BJ (cell line): ENCODE measurements around the gene ADD1. TPM values are rescaled to one million over a fixed set of nuclear protein-coding genes. Genes with fewer than 3 reads are reported as not detected.
"Not testable (repeated sequence)": the region's sequence is repeated elsewhere in the genome, so short reads cannot be mapped to it uniquely, and the experiment has no call there.

Experiments used
- CTCF ChIA-PET: fragments of 350-600 bp; formaldehyde crosslinking; extraction: SDS; loops from one replicate; lab custom pipeline; 2021; ENCODE audit warnings: antibody characterized with exemption, inconsistent platforms; lab: Yijun Ruan, JAX
- POLR2A ChIA-PET: fragments of 300-600 bp; sonication (Branson Sonifier 250); formaldehyde crosslinking; extraction: SDS; loops from one replicate; lab custom pipeline; 2021; ENCODE audit warnings: antibody characterized with exemption; lab: Charles Lee
- DNase-seq: peaks from one replicate; pipeline ENCODE4 v3.0.0-alpha.2; 2011; ENCODE audit warnings: low read depth
- H3K27me3 ChIP-seq: 2 replicates; pipeline ENCODE4 v1.6.0; 2011; ENCODE audit warnings: low read length; ENCODE audit not compliant: control insufficient read depth, insufficient read depth
- H3K36me3 ChIP-seq: 2 replicates; pipeline ENCODE4 v1.5.1; 2011; ENCODE audit warnings: low read length; ENCODE audit not compliant: control insufficient read depth, insufficient read depth
- H3K4me3 ChIP-seq: 2 replicates; pipeline ENCODE4 v1.5.1; 2011; ENCODE audit warnings: low read depth, mild to moderate bottlenecking, control low read depth, low read length
- polyA plus RNA-seq: library from polyadenylated mRNA; depleted of rRNA; stranded (reverse); fragments of >200 nt; gene quantifications from 2 replicates; pipeline ENCODE4 v1.2.3, GENCODE V29; 2011
- TF ChIP-seq, protein P1 (sequence below): IDR thresholded peaks from 2 replicates; pipeline ENCODE4 v1.5.1; 2011; ENCODE audit warnings: low read depth, mild to moderate bottlenecking, control low read depth, inconsistent platforms, low read length, moderate library complexity; ENCODE audit not compliant: insufficient read depth

Gene ADD1
- polyA plus RNA-seq, 1 experiment: 140 TPM

DNA sequence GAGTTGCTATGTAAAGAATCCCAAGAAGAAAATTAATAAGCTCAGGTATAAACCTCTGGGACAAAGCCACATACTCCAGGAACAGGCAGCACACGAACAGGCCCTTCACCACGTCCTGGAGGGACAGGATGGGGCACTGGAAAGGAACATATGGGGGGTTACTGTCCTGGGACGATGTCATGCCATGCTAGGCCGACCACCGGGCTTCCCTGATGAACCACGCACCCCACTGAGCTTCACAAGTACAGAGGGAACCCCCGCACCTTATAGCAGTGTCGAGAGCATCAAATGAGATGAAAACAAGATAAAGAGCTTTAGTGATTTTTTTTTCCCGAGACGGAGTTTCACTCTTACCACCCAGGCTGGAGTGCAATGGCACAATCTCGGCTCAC lies 100.4 kb downstream of the ADD1 start:
- POLR2A ChIA-PET: no interaction called here
- no peaks in the 10 kb centered on the region for H3K27me3 ChIP-seq
- CTCF ChIA-PET: interaction anchor here (1.3 kb wide), 1 partner anchor 10 kb away, joined by 3 read pairs; no protein-coding TSS in a partner anchor
- no peak overlapping the region for H3K4me3 ChIP-seq
- peaks cover 60% of the 10 kb centered on the region for H3K36me3 ChIP-seq
- DNase-seq: no peak
- TF ChIP-seq, protein P1, sequence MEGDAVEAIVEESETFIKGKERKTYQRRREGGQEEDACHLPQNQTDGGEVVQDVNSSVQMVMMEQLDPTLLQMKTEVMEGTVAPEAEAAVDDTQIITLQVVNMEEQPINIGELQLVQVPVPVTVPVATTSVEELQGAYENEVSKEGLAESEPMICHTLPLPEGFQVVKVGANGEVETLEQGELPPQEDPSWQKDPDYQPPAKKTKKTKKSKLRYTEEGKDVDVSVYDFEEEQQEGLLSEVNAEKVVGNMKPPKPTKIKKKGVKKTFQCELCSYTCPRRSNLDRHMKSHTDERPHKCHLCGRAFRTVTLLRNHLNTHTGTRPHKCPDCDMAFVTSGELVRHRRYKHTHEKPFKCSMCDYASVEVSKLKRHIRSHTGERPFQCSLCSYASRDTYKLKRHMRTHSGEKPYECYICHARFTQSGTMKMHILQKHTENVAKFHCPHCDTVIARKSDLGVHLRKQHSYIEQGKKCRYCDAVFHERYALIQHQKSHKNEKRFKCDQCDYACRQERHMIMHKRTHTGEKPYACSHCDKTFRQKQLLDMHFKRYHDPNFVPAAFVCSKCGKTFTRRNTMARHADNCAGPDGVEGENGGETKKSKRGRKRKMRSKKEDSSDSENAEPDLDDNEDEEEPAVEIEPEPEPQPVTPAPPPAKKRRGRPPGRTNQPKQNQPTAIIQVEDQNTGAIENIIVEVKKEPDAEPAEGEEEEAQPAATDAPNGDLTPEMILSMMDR: no peak

DNA sequence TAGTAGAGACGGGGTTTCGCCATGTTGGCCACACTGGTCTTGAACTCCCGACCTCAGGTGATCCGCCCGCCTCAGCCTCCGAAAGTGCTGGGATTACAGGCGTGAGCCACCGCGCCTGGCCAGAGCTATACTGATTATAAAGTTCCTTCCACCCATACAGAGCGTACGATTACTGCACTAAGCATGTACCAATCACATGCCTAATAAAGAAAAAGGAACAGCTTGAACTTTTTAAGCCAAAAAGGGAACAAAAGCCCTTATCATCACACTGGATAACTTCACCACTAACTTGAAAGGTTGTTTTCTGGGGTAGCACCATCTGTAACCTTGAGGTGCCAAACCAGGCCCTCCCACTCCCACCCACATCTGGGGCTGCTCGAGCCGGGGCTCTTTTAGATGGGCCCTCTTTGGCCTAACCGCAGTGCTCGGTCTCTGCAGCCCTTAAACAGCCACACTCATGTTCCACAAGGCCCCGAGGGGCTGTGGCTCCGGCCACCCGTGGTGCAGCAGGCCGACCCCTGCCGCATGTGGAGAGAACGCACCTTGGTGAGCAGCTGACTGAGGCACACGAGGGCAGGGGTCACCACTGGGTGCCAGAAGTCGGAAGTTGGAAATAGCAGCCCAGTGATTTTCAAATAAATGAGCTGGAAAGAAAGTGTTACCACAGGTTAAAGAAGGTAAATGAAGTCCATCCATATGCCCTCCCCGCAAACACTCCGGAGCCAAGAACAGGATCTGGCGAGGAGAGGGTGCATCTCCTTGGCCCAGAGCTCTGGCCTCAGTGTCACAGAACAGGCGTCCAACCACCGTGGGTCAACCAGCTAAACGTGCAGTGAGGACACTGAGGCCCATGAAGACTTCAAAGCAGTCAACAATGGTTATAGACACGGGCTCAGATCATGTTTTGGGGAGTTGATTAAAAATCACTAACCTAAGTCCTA lies 101.2 kb downstream of the ADD1 start:
- Histone ChIP-seq H3K27me3 (no peaks in the 10 kb centered on the region), H3K4me3 (no peak overlapping the region), H3K36me3 (peaks cover 59% of the 10 kb centered on the region)
- TF ChIP-seq, protein P1: no peak
- DNase-seq: no peak
- CTCF ChIA-PET: interaction anchor here (0.8 to 1.6 kb wide), 3 partner anchors 9 to 19 kb away, joined by 3 to 6 read pairs (median 3); partner anchors contain the start of gene GRK4
- POLR2A ChIA-PET: no interaction called here

DNA sequence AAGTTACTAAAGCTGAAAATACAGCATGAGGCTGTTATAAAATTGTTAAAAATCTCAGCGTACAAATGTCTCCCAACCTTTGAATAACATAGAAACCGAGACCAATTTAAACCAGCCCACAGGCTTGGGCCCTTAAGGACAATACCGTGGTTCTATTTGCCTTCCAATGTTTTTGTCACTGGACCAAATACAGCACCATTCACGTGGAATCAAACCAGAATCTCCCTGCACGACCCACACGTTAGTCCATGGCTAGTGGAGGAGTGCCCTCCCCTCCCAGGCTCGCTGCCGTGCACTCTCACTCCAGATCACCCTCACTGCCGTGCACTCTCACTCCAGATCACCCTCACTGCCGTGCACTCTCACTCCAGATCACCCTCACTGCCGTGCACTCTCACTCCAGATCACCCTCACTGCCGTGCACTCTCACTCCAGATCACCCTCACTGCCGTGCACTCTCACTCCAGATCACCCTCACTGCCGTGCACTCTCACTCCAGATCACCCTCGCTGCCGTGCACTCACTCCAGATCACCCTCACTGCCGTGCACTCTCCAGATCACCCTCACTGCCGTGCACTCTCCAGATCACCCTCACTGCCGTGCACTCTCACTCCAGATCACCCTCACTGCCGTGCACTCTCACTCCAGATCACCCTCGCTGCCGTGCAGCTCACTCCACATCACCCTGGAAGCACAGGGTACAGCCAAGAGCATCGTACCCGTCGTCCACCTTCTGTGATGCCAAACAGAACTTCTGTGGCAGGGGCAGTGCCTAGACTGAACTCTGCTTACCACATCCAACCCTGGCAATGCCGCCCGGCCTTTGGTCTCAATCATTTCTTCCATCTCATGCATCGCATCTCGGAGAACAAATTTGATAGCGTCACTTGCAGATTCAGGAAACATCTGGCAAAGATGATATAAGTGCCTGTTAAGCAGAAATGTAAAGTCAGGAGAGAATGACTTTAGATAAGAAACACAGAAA lies 102.3 kb downstream of the ADD1 start:
- DNase-seq, H3K4me3 ChIP-seq, POLR2A ChIA-PET, H3K27me3 ChIP-seq: not testable (repeated sequence)
- H3K36me3 ChIP-seq: peaks cover 55% of the 10 kb centered on the region
- CTCF ChIA-PET: interaction anchor here (0.8 to 1.6 kb wide), 3 partner anchors 8 to 18 kb away, joined by 3 to 6 read pairs (median 3); partner anchors contain the start of gene GRK4

DNA sequence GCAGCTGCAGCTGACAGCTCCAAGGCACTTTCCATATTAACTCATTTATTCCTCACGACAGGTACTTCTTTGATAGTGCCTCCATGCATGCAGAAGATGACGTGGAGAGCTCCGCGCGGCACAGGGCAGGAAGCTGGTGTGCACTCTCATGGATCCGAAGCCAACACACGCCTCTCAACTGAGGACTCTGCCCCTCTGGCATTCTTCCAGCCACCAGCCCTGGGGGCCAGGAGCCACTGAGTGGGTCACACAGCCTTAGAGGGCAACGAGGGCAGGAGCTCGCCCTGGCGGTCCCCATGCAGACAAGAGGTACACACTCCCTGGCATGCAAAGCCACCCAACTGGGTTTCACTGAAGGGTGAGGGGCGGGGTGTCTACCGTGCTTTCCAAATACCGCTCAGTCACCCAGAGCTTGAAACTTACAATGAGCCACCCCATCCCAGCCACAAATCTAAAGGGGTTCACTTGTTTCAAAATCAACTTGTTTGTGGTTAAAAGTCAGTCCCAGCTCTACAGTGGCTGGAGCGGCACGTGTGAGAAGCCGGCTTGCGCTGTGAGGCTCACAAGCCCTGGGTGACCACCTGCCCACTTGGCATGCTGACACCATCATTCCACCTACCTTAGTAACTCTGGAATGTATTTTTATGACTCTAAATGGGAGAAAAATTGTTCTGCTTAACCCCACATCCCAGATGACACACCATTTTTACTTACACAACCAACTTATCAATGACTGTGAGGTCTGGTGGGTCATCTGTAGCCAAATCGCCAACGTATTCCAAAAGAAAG lies 103.4 kb downstream of the ADD1 start:
- TF ChIP-seq, protein P1: no peak
- H3K4me3 ChIP-seq: no peak overlapping the region
- no peaks in the 10 kb centered on the region for H3K27me3 ChIP-seq
- peaks cover 51% of the 10 kb centered on the region for H3K36me3 ChIP-seq
- ChIA-PET POLR2A (no interaction called here), CTCF (interaction anchor here (0.6 to 1.1 kb wide), 4 partner anchors 9 to 763 kb away, joined by 3 to 4 read pairs (median 3); no protein-coding TSS in a partner anchor)
- no peak for DNase-seq

DNA sequence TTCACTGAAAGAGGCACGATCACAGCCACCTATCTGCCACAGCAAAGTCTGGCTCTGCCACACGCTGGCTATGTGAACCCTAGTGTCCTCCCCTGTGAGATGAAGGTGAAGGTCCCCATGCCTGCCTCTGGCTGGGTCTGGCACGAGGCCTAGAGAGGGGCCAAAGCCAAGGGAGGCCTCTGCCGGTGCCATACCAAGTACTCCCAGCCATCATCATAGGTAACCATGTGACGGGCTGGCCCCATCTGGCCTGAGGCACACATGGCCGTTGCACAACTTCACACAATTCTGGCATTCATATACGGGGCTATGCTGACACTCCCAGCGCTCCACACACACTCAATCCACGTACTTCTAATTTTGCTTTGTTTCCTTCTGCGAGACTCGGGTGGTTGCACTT lies 104.3 kb downstream of the ADD1 start:
- no peak for DNase-seq
- CTCF ChIA-PET: interaction anchor here (0.6 to 2.3 kb wide), 5 partner anchors 11 to 764 kb away, joined by 3 to 8 read pairs (median 6); no protein-coding TSS in a partner anchor
- TF ChIP-seq, protein P1: no peak
- Histone ChIP-seq H3K27me3 (no peaks in the 10 kb centered on the region), H3K4me3 (no peak overlapping the region), H3K36me3 (peaks cover 49% of the 10 kb centered on the region)
- POLR2A ChIA-PET: no interaction called here
